BJ (cell line): ENCODE data around the gene WFS1. TPM values are rescaled to one million over a fixed set of nuclear protein-coding genes. Genes with fewer than 3 reads are reported as not detected.

Experiments used
- CTCF ChIA-PET: fragments of 350-600 bp; formaldehyde crosslinking; extraction: SDS; loops from one replicate; lab custom pipeline; 2021; ENCODE audit warnings: antibody characterized with exemption, inconsistent platforms; lab: Yijun Ruan, JAX
- POLR2A ChIA-PET: fragments of 300-600 bp; sonication (Branson Sonifier 250); formaldehyde crosslinking; extraction: SDS; loops from one replicate; lab custom pipeline; 2021; ENCODE audit warnings: antibody characterized with exemption; lab: Charles Lee
- DNase-seq: peaks from one replicate; pipeline ENCODE4 v3.0.0-alpha.2; 2011; ENCODE audit warnings: low read depth
- H3K27me3 ChIP-seq: 2 replicates; pipeline ENCODE4 v1.6.0; 2011; ENCODE audit warnings: low read length; ENCODE audit not compliant: control insufficient read depth, insufficient read depth
- H3K36me3 ChIP-seq: 2 replicates; pipeline ENCODE4 v1.5.1; 2011; ENCODE audit warnings: low read length; ENCODE audit not compliant: control insufficient read depth, insufficient read depth
- H3K4me3 ChIP-seq: 2 replicates; pipeline ENCODE4 v1.5.1; 2011; ENCODE audit warnings: low read depth, mild to moderate bottlenecking, control low read depth, low read length
- CTCF ChIP-seq: IDR thresholded peaks from 2 replicates; pipeline ENCODE4 v1.5.1; 2011; ENCODE audit warnings: low read depth, mild to moderate bottlenecking, control low read depth, inconsistent platforms, low read length, moderate library complexity; ENCODE audit not compliant: insufficient read depth
- polyA plus RNA-seq: library from polyadenylated mRNA; depleted of rRNA; stranded (reverse); fragments of >200 nt; gene quantifications from 2 replicates; pipeline ENCODE4 v1.2.3, GENCODE V29; 2011

WFS1 gene
- polyA plus RNA-seq, 1 experiment = 66.4 TPM

- ChIA-PET POLR2A (no interaction called here), CTCF (interaction anchor here (0.6 to 5.6 kb wide), 4 partner anchors 14 to 136 kb away, joined by 3 to 51 read pairs (median 5); no protein-coding TSS in a partner anchor)
- DNase-seq = no peak
- Histone ChIP-seq H3K4me3 (no peak overlapping the region), H3K36me3 (no peaks in the 10 kb centered on the region), H3K27me3 (0 out of 2 replicates have a peak, but pooled peaks cover 2% of the 10 kb centered on the region)
- no peak for TF ChIP-seq CTCF
These were observed 75.6 kb downstream of the WFS1 start for GRCh38 chr4:6345096-6345830.

DNA sequence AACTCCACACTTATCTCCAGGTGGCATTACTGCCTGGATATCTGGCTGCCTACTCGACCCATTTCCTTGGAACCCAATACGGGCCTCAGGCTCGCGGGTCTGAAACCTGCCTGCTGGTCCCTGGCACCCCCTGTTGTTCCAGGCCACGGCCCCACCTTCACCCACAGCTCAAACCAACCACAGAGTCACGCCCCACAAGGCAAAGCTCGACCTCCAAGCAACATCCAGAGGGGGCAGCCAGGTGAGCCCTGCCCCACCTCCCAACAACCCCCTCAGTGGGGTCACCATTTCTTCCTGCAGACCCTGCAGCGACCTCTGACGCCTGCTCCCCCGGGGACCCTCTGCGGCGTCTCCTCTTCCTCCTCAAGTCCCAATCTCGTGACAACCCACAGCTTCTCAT lies 76.2 kb downstream of the WFS1 start:
- POLR2A ChIA-PET = no interaction called here
- CTCF ChIA-PET = interaction anchor here (2.2 to 2.7 kb wide), 2 partner anchors 14 to 95 kb away, joined by 6 to 10 read pairs; no protein-coding TSS in a partner anchor
- TF ChIP-seq CTCF = no peak
- no peak for DNase-seq
- no peaks in the 10 kb centered on the region for H3K36me3 ChIP-seq
- H3K27me3 ChIP-seq = no peaks in the 10 kb centered on the region
- H3K4me3 ChIP-seq = no peak overlapping the region

- TF ChIP-seq CTCF = no peak
- Histone ChIP-seq H3K4me3 (no peak overlapping the region), H3K36me3 (no peaks in the 10 kb centered on the region), H3K27me3 (no peaks in the 10 kb centered on the region)
- POLR2A ChIA-PET = no interaction called here
- DNase-seq = no peak
- CTCF ChIA-PET = interaction anchor here (1.3 to 2.7 kb wide), 4 partner anchors 13 to 95 kb away, joined by 5 to 10 read pairs (median 6); no protein-coding TSS in a partner anchor
These were observed 76.9 kb downstream of the WFS1 start for GRCh38 chr4:6346373-6347110.

GRCh38 chr4:6347511-6348045 lies 77.9 kb downstream of the WFS1 start:
- no peaks in the 10 kb centered on the region for H3K36me3 ChIP-seq
- H3K27me3 ChIP-seq = no peaks in the 10 kb centered on the region
- CTCF ChIA-PET = interaction anchor here (1.1 to 2.7 kb wide), 5 partner anchors 10 to 100 kb away, joined by 4 to 10 read pairs (median 5); no protein-coding TSS in a partner anchor
- DNase-seq = no peak
- no peak overlapping the region for H3K4me3 ChIP-seq
- TF ChIP-seq CTCF = no peak
- POLR2A ChIA-PET = no interaction called here

DNA sequence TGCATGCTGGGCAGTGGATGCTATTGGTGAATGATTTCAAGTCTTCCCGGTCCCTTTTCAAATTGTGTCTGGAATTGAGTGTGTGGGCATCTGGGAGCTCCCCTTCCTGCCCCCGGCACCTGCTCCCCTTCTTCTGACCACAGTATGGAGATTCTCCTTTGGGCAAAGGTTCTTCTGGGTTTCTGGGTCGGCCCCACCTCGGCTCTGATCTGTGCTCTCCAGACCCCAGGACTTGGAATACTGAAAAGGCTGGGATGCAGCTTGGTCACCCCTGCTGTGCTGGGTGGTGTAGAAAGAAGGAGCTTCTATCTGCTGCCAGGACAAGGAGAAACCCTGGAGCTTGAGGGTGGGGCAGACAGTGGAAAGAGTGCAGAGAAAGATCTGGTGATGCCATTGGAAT lies 78.8 kb downstream of the WFS1 start:
- H3K27me3 ChIP-seq = no peaks in the 10 kb centered on the region
- ChIA-PET CTCF (interaction anchor here (1.1 to 2.7 kb wide), 4 partner anchors 9 to 100 kb away, joined by 3 to 10 read pairs (median 4); no protein-coding TSS in a partner anchor), POLR2A (no interaction called here)
- no peaks in the 10 kb centered on the region for H3K36me3 ChIP-seq
- H3K4me3 ChIP-seq = no peak overlapping the region
- TF ChIP-seq CTCF = no peak
- no peak for DNase-seq
